HCT116 (cell line): ENCODE data around the gene LRRC2. TPM values are rescaled to one million over a fixed set of nuclear protein-coding genes. Genes with fewer than 3 reads are reported as not detected.

Source experiments
- ATAC-seq: fragments of 200-7000 bp; cut with Tn5 transposase; 2 replicates; pipeline ENCODE4 v1.9.1; 2020; ENCODE audit warnings: mild to moderate bottlenecking, moderate library complexity
- BruUV-seq: library from RNA; stranded (reverse); fragments of 400-500 nt; replicated peaks from 2 replicates; lab custom pipeline; 2021; lab: Mats Ljungman, UMichigan
- CTCF ChIA-PET: fragments of 300-600 bp; sonication (Branson Sonifier 250); formaldehyde crosslinking; loops from one replicate; lab custom pipeline; 2021; ENCODE audit warnings: antibody characterized with exemption; lab: Charles Lee
- POLR2A ChIA-PET: fragments of 300-600, 350-600 bp; sonication (Branson Sonifier 250); formaldehyde crosslinking; loops from one replicate; lab custom pipeline; 2021; ENCODE audit warnings: antibody characterized with exemption; lab: Charles Lee
- RAD21 ChIA-PET, 2 experiments: fragments of 300-600 bp; sonication (Branson Sonifier 250); formaldehyde crosslinking; loops; one replicate each; lab custom pipeline; 2023; ENCODE audit warnings: low total read pairs in 2 of 2; ENCODE audit not compliant: uncharacterized antibody in 2 of 2, unreplicated experiment in 2 of 2, low non-redundant PET in 1 of 2; lab: Charles Lee
- DNase-seq: peaks from one replicate; pipeline ENCODE4 v3.0.0-alpha.2; 2010; ENCODE audit warnings: low read depth, low spot score
- H2AFZ ChIP-seq: fragments of 200-600 bp; shearing (Covaris generic), sonication (generic); 2 replicates; pipeline ENCODE4 v1.6.1; 2017; ENCODE audit warnings: low read depth, mixed run types, mixed read lengths, antibody characterized with exemption, low read length; ENCODE audit not compliant: poor library complexity, severe bottlenecking
- H3K27ac ChIP-seq: 2 replicates; pipeline ENCODE4 v1.5.1; 2012; ENCODE audit warnings: low read depth, low read length
- H3K27me3 ChIP-seq: fragments of 200-600 bp; sonication (generic); 2 replicates; pipeline ENCODE4 v1.6.1; 2016; ENCODE audit warnings: mixed run types, low read length, mixed read lengths; ENCODE audit not compliant: insufficient read depth
- H3K36me3 ChIP-seq, 2 experiments: fragments of 200-500 bp in 1 of 2; fragments of 200-600 bp in 1 of 2; sonication (Bioruptor generic) in 1 of 2; sonication (generic) in 1 of 2; 2 replicates each; pipeline versions ENCODE4 v1.5.1 to v1.6.1; 2014 to 2016; ENCODE audit warnings: low read length in 2 of 2, inconsistent platforms in 1 of 2, mixed read lengths in 1 of 2, mixed run types in 1 of 2; ENCODE audit not compliant: insufficient read depth in 2 of 2, control insufficient read depth in 1 of 2
- H3K4me1 ChIP-seq, 2 experiments: fragments of 200-600 bp in 1 of 2; sonication (generic) in 1 of 2; 2 replicates each; pipeline versions ENCODE4 v1.5.1 to v1.6.1; 2012 to 2017; ENCODE audit warnings: low read length in 2 of 2, inconsistent platforms in 1 of 2, mild to moderate bottlenecking in 1 of 2, mixed read lengths in 1 of 2, mixed run types in 1 of 2, moderate library complexity in 1 of 2; ENCODE audit not compliant: insufficient read depth in 2 of 2, control insufficient read depth in 1 of 2
- H3K4me2 ChIP-seq: fragments of 200-600 bp; sonication (generic); 2 replicates; pipeline ENCODE4 v1.6.1; 2017; ENCODE audit warnings: mixed run types, low read length, mixed read lengths
- H3K4me3 ChIP-seq, 2 experiments: fragments of 200-600 bp in 1 of 2; sonication (generic) in 1 of 2; replicated peaks in 1 of 2; 2 replicates each; pipeline ENCODE4 v1.5.1; 2011 to 2016; ENCODE audit warnings: low read length in 2 of 2, control low read depth in 1 of 2, low read depth in 1 of 2, mild to moderate bottlenecking in 1 of 2, mixed read lengths in 1 of 2, mixed run types in 1 of 2
- H3K79me2 ChIP-seq: fragments of 200-600 bp; sonication (generic); 2 replicates; pipeline ENCODE4 v1.6.1; 2017; ENCODE audit warnings: mild to moderate bottlenecking, mixed run types, low read length, moderate library complexity, mixed read lengths; ENCODE audit not compliant: insufficient read depth
- H3K9ac ChIP-seq: fragments of 200-600 bp; sonication (generic); 2 replicates; pipeline ENCODE4 v1.6.1; 2016; ENCODE audit warnings: low read length, mixed read lengths
- H3K9me2 ChIP-seq: fragments of 200-600 bp; sonication (generic), shearing (Covaris generic); 2 replicates; pipeline ENCODE4 v1.6.1; 2017; ENCODE audit warnings: mixed run types, mild to moderate bottlenecking, moderate library complexity; ENCODE audit not compliant: insufficient read depth
- H3K9me3 ChIP-seq, 2 experiments: fragments of 200-500 bp in 1 of 2; fragments of 200-600 bp in 1 of 2; sonication (Bioruptor generic) in 1 of 2; sonication (generic) in 1 of 2; 2 replicates each; pipeline ENCODE4 v1.6.1; 2014 to 2017; ENCODE audit warnings: low read length in 2 of 2, mixed read lengths in 2 of 2, inconsistent platforms in 1 of 2, low read depth in 1 of 2, mild to moderate bottlenecking in 1 of 2, mixed run types in 1 of 2, moderate library complexity in 1 of 2; ENCODE audit not compliant: control insufficient read depth in 1 of 2, insufficient read depth in 1 of 2
- H4K20me1 ChIP-seq: fragments of 200-600 bp; sonication (generic), shearing (Covaris generic); 2 replicates; pipeline ENCODE4 v1.6.1; 2017; ENCODE audit warnings: mixed run types, mild to moderate bottlenecking, moderate library complexity; ENCODE audit not compliant: insufficient read depth
- ELF1 ChIP-seq: IDR thresholded peaks from 2 replicates; pipeline ENCODE4 v1.6.1; 2012; ENCODE audit warnings: low read depth, borderline replicate concordance
- EZH2 ChIP-seq: fragments of 200-600 bp; sonication (generic); IDR thresholded peaks from 2 replicates; pipeline ENCODE4 v1.6.1; 2017; ENCODE audit warnings: antibody characterized with exemption, mixed run types
- EZH2phosphoT487 ChIP-seq: fragments of 200-600 bp; IDR thresholded peaks from 2 replicates; pipeline ENCODE4 v1.6.1; 2018; ENCODE audit warnings: antibody characterized with exemption, borderline replicate concordance
- FOSL1 ChIP-seq: IDR thresholded peaks from 2 replicates; pipeline ENCODE4 v1.6.1; 2012; ENCODE audit warnings: low read depth
- POLR2AphosphoS5 ChIP-seq: IDR thresholded peaks from 2 replicates; pipeline ENCODE4 v1.6.1; 2011; ENCODE audit warnings: mild to moderate bottlenecking, low read depth, low read length, moderate library complexity
- SP1 ChIP-seq: IDR thresholded peaks from 2 replicates; pipeline ENCODE4 v1.6.1; 2012; ENCODE audit warnings: low read depth
- YY1 ChIP-seq: IDR thresholded peaks from 2 replicates; pipeline ENCODE4 v1.6.1; 2011; ENCODE audit warnings: low read length, low read depth, moderate library complexity, mild to moderate bottlenecking; ENCODE audit not compliant: insufficient replicate concordance; ENCODE audit errors: extremely low read depth
- ZNF274 ChIP-seq: fragments of 200-500 bp; sonication (Bioruptor generic); IDR thresholded peaks from 2 replicates; pipeline ENCODE4 v1.6.1; 2014; ENCODE audit warnings: mild to moderate bottlenecking, low read depth, low read length, inconsistent platforms
- intact Hi-C: fragments of 100-400 bp; cut with micrococcal nuclease; formaldehyde crosslinking; loops from 2 replicates; pipeline ENCODE4 v1.10.0; 2022
- total RNA-seq: library from RNA; stranded (reverse); gene quantifications from one replicate; pipeline ENCODE4 v1.2.1, GENCODE V29; 2021; ENCODE audit not compliant: unreplicated experiment
- TF ChIP-seq, protein P1 (sequence below): IDR thresholded peaks from 2 replicates; pipeline ENCODE4 v1.6.1; 2012; ENCODE audit warnings: low read depth
- TF ChIP-seq, protein P2 (sequence below): IDR thresholded peaks from 2 replicates; pipeline ENCODE4 v1.6.1; 2012
- TF ChIP-seq, protein P3 (sequence below): IDR thresholded peaks from 2 replicates; pipeline ENCODE4 v1.6.1; 2011; ENCODE audit warnings: mild to moderate bottlenecking, low read length, moderate library complexity; ENCODE audit not compliant: insufficient replicate concordance; ENCODE audit errors: extremely low read depth

LRRC2 gene
- total RNA-seq, 1 experiment from 2014 or later = not detected

DNA sequence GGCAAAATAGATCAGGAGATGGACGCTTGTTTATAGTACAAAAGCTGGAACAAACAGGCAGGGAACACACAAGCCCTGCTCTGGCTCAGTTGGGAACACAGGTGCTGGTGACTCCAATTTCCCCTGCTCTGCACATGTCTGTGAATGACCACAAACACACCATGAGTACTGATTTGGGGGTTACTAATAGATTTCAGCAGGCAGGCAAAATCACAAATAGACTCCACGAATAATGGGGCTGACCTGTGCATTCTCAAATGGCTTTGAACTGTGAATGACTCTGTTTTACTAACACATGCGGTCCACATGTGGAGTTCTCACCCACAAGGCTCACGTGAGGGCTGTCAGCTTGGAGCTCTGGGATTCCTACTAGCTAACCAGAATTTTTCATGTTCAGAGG lies 64.4 kb downstream of the LRRC2 start:
- Histone ChIP-seq H3K9me3 (no peaks in the 10 kb centered on the region), H3K4me3 (no peak overlapping the region), H4K20me1 (no peaks in the 10 kb centered on the region), H3K79me2 (no peaks in the 10 kb centered on the region), H3K9ac (no peak overlapping the region), H3K27ac (no peak overlapping the region), H3K9me2 (no peaks in the 10 kb centered on the region), H3K36me3 (no peaks in the 10 kb centered on the region), H3K4me1 (no peaks in the 10 kb centered on the region), H2AFZ (no peak overlapping the region), H3K4me2 (no peak overlapping the region), H3K27me3 (no peaks in the 10 kb centered on the region)
- DNase-seq (no peak), ATAC-seq (no peak)
- ChIA-PET POLR2A (no interaction called here), CTCF (interaction anchor here (1.0 kb wide), 1 partner anchor 13 kb away, joined by 3 read pairs; no protein-coding TSS in a partner anchor), RAD21 (no interaction called here)
- BruUV-seq = no TSS peak
- TF ChIP-seq YY1 (no peak), EZH2phosphoT487 (no peak), ELF1 (no peak), SP1 (no peak), EZH2 (no peak), ZNF274 (no peak), FOSL1 (no peak), POLR2AphosphoS5 (no peak)
- TF ChIP-seq, protein P1, sequence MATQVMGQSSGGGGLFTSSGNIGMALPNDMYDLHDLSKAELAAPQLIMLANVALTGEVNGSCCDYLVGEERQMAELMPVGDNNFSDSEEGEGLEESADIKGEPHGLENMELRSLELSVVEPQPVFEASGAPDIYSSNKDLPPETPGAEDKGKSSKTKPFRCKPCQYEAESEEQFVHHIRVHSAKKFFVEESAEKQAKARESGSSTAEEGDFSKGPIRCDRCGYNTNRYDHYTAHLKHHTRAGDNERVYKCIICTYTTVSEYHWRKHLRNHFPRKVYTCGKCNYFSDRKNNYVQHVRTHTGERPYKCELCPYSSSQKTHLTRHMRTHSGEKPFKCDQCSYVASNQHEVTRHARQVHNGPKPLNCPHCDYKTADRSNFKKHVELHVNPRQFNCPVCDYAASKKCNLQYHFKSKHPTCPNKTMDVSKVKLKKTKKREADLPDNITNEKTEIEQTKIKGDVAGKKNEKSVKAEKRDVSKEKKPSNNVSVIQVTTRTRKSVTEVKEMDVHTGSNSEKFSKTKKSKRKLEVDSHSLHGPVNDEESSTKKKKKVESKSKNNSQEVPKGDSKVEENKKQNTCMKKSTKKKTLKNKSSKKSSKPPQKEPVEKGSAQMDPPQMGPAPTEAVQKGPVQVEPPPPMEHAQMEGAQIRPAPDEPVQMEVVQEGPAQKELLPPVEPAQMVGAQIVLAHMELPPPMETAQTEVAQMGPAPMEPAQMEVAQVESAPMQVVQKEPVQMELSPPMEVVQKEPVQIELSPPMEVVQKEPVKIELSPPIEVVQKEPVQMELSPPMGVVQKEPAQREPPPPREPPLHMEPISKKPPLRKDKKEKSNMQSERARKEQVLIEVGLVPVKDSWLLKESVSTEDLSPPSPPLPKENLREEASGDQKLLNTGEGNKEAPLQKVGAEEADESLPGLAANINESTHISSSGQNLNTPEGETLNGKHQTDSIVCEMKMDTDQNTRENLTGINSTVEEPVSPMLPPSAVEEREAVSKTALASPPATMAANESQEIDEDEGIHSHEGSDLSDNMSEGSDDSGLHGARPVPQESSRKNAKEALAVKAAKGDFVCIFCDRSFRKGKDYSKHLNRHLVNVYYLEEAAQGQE = no peak
- TF ChIP-seq, protein P2, sequence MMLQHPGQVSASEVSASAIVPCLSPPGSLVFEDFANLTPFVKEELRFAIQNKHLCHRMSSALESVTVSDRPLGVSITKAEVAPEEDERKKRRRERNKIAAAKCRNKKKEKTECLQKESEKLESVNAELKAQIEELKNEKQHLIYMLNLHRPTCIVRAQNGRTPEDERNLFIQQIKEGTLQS = no peak
- TF ChIP-seq, protein P3, sequence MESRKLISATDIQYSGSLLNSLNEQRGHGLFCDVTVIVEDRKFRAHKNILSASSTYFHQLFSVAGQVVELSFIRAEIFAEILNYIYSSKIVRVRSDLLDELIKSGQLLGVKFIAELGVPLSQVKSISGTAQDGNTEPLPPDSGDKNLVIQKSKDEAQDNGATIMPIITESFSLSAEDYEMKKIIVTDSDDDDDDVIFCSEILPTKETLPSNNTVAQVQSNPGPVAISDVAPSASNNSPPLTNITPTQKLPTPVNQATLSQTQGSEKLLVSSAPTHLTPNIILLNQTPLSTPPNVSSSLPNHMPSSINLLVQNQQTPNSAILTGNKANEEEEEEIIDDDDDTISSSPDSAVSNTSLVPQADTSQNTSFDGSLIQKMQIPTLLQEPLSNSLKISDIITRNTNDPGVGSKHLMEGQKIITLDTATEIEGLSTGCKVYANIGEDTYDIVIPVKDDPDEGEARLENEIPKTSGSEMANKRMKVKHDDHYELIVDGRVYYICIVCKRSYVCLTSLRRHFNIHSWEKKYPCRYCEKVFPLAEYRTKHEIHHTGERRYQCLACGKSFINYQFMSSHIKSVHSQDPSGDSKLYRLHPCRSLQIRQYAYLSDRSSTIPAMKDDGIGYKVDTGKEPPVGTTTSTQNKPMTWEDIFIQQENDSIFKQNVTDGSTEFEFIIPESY = no peak
- intact Hi-C loops = no loop called here
